ENCODE results near the gene GPS1.

DNA sequence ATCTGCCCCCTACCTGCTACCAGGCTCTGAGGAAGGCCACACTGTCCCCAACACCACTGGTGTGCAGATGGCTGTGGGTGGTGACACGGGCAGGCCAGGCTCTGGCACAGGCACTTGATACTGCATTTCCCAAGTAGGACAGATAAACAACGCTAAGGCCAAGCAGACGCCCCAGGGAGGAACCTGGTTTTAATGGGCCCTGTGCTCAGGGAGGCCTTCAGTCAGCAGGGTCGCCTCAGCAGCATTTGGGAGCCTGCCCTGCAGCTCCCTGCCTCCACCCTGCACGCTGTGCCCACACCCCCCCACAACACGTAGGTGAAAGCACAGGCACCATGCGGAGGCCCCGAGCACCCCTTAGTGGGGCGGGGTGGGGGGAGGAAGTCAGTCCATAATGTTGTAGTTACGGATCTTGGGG is 49.6 kb downstream of the GPS1 start:
- TF ChIP-seq, protein P1, sequence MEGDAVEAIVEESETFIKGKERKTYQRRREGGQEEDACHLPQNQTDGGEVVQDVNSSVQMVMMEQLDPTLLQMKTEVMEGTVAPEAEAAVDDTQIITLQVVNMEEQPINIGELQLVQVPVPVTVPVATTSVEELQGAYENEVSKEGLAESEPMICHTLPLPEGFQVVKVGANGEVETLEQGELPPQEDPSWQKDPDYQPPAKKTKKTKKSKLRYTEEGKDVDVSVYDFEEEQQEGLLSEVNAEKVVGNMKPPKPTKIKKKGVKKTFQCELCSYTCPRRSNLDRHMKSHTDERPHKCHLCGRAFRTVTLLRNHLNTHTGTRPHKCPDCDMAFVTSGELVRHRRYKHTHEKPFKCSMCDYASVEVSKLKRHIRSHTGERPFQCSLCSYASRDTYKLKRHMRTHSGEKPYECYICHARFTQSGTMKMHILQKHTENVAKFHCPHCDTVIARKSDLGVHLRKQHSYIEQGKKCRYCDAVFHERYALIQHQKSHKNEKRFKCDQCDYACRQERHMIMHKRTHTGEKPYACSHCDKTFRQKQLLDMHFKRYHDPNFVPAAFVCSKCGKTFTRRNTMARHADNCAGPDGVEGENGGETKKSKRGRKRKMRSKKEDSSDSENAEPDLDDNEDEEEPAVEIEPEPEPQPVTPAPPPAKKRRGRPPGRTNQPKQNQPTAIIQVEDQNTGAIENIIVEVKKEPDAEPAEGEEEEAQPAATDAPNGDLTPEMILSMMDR (IDR thresholded peaks at IDR 0.05 in 8 of 11, conservative IDR thresholded peaks at IDR 0.05 in 3 of 11), result no peak
- TF ChIP-seq POLR2A (IDR thresholded peaks at IDR 0.05), result no peak

Data from spleen (tissue), 7 donors.